Stimulated activated CD4-positive, alpha-beta T cell treated with anti-CD3 and anti-CD28 coated beads, Interleukin-12 subunit alpha, Interleukin-12 subunit beta, amount 100 ng/mL, for 4 hours (primary cell): ENCODE results near the gene ABTB1.
"Not testable (repeated sequence)": the region's sequence is repeated elsewhere in the genome, so short reads cannot be mapped to it uniquely, and the experiment has no call there.

ENCODE experiments used
- DNase-seq: peaks from one replicate; pipeline ENCODE4 v3.0.0-alpha.2; 2020

The ABTB1 gene

DNA sequence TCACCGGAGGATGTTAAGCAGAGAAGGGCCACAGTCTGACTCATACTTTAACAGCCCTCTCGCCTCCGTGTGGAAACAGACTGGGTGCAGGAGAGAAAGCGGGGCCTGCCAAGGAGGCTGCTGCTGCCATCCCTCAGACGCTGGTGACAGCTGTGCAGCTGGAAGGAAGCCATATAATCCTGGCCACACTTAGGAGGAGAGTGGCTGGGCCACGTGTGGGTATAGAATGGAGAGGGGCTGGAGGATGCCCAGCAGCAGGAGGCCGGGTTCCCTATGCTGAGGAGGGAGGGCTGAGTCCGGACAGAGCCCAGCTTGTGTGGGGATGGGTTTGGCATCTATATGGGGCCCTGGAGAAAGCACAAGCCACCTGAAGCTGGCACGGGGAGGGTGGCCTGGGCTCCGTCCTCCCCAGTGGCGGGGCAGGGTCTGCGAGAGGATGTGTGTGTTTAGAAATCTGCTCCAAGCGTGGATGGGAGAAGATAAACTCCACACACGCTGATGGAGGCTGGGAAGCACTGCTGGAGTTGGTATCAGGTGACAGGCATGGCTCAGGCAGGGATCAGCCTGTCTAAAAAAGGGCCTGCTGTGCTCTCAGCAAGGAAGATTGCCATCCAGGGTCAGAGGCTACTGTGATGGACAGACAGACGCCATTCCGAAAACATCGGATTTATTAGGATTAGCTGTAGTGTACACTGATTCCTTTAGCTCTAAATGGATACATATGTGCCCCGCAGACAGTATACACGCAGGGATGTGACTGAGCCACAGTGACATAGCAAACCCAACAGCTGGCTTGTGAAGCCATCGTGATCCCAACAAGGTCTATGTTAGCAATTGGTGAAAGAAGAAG lies 15.9 kb downstream of the ABTB1 start:
- no peak for DNase-seq

DNA sequence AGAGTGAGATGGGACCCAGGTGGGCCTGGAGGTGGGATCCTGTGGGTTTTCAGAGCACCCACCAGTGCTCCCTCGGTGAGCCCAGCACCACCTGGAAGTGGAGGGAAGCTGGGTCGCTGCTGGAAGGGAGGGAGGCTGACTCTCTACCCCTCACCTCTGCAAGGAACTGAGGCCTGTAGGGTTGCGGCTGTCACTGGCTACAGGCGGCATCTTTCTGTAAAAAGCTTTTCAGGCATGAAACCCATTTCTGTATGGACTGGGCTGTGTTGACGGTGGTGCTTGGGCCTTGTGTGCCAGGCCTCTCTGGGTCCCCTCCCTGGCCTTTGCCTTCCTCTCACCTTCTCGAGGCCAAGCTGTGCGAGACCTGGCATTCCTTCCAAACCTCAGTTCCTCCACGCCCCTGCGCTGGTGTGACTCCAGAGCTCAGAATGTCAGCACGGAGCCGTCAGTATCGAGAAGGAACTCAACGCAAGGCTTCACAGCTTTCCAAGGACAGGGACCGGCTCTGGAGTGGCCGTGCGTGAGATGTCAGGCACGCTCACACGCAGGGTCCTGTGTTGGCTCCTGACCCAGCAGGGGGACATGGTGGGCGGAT lies 16.6 kb downstream of the ABTB1 start:
- no peak for DNase-seq

DNA sequence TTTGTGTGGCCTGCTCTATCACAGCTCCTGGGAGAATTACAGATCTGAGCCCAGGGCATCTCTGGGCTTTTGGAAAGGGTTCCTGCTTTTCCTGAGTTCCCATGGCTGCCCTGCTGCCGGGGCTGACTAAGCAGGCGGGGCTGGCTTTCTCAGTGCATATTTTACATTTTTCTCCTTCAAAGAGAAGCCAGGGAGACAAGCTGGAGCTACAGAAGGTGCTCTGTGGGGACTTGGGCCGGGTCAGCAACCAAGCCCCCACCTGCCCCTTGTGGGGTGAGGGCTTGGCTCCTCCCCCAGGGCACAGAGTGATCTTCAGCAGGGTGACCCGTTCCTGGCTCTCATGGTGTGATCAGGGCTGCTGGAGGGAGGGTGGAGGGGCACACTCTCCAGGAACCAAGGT lies 17.4 kb downstream of the ABTB1 start:
- DNase-seq = no peak

- no peak for DNase-seq
Measured at GRCh38 chr3:127690823-127691452, 18.2 kb downstream of the ABTB1 start.

- DNase-seq = no peak
Measured at GRCh38 chr3:127691489-127691888, 18.7 kb downstream of the ABTB1 start.

DNA sequence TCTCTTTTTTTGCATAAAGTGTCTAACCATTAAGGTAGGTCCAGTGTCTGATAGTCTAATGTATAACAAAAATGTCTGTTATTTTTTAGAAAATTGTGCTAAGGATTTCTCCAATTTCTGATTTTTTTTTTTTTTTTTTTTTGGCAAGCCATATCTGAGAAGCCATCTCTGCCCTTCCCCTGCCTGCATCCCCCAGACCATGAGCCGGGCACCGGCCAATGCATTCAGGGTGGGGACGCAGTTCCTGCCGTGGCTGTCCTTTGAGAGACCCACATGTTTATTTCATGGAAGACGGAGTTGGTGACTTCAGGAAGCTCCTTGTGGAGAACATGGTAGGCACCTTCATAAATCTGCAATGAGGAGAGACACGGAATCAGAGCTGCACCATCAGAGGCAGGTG lies 19.2 kb downstream of the ABTB1 start:
- DNase-seq = no peak

- no peak for DNase-seq
Measured at GRCh38 chr3:127692501-127693335, 20.0 kb downstream of the ABTB1 start.

DNA sequence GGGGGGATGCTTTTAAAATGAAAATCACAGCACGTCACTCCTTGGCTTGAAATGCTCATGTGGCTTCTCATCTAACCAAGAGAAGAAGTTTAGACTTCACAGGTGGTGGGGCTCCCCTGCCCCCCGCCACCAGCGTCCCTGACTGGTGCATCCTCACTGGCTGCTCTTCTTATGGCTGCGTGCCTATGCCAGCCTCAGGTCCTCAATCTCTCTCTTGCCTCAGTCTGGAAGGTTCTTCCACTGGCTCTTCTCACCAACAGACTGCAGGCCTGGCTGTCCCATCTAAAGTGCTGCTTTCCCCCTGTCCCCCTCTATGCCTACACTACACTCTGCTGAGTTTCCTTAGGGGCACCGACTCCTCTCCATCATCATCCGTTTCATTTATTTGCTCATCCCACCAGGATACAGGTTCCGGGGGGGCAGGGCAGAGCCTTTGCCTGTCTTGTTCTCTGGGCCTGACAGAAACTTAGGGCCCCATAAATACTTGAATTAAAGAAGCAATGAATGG lies 20.6 kb downstream of the ABTB1 start:
- no peak for DNase-seq

GRCh38 chr3:127694467-127695215 lies 21.9 kb downstream of the ABTB1 start:
- peak; percentile 20 for DNase-seq

- DNase-seq = peak; percentile 18
Measured at GRCh38 chr3:127697551-127698240, 24.9 kb downstream of the ABTB1 start.

DNA sequence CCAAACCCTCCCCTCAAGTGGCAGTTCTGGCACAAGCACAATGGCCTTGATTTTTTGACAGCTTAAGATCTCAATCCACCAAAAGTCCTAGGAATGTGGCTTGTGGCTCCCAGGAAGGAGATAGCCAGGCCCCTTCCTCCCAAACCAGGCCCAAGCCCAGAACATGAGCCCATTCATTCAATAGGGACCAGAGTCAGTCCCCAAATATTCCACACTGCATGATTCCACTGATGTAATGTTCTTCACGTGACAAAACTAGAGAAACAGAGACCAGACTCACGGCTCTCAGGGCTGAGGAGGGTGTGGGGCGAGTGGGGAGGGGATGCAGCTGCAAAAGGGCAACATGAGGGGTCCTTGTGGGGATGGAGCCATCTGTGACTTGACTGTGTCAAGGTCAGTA lies 25.5 kb downstream of the ABTB1 start:
- DNase-seq = no peak

GRCh38 chr3:127698691-127699415 lies 26.1 kb downstream of the ABTB1 start:
- no peak for DNase-seq

GRCh38 chr3:127699416-127700300 lies 26.9 kb downstream of the ABTB1 start:
- no peak for DNase-seq

DNA sequence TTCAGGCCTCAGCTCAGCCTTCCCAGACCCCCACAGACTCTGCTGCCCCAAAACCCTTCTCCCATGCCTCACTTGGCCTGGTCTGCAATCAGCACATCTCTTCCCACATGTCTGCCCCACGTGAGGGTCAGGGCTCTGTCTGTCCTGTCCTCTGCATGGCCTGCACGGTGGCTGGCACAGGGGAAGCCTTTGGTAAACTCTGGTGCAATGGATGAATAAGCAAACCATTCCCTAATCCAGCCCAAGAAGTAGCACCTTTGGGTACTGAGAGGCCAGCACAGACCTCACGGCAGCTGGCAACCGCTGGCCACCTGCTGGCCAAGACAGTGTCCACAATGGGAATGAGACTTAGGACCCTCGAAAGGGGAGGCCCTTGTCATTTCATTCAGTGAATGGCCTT lies 27.7 kb downstream of the ABTB1 start:
- DNase-seq = no peak

GRCh38 chr3:127701280-127701911 lies 28.6 kb downstream of the ABTB1 start:
- no peak for DNase-seq

- DNase-seq = no peak
Measured at GRCh38 chr3:127702151-127702578, 29.4 kb downstream of the ABTB1 start.

DNA sequence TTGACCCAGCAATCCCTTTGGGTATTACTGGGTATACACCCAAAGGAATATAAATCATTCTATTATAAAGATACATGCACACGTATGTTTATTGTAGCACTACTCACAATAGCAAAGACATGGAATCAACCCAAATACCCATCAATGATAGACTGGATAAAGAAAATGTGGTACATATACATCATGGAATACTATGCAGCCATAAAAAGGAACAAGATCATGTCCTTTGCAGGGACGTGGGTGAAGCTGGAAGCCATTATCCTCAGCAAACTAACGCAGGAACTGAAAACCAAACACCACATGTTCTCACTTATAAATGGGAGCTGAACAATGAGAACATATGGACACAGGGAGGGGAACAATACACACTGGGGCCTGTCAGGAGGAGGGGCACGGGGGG lies 32.1 kb downstream of the ABTB1 start:
- not testable (repeated sequence) for DNase-seq

- DNase-seq = no peak
Measured at GRCh38 chr3:127706312-127706711, 33.6 kb downstream of the ABTB1 start.

GRCh38 chr3:127706785-127707351 lies 34.1 kb downstream of the ABTB1 start:
- no peak for DNase-seq
